Stomach (tissue), 9 donors: Measurements from ENCODE around the gene CFLAR. TPM values are rescaled to one million over a fixed set of nuclear protein-coding genes. Genes with fewer than 3 reads are reported as not detected.

Source experiments
- DNase-seq, 2 donors: peaks; one replicate each; pipeline versions ENCODE4 v3.0.0 to v3.0.0-alpha.2; 2013 to 2019
- H3K27ac ChIP-seq, 5 donors: fragments of 200-600 bp in 4 of 5; sonication (generic) in 4 of 5; one replicate each; pipeline ENCODE4 v1.5.1; 2013 to 2019; ENCODE audit warnings: mild to moderate bottlenecking in 1 of 5, moderate library complexity in 1 of 5
- H3K27me3 ChIP-seq, 3 donors: fragments of 200-600 bp; sonication (generic); one replicate each; pipeline ENCODE4 v1.5.1; 2017 to 2019; ENCODE audit warnings: mixed run types in 1 of 3
- H3K36me3 ChIP-seq, 4 donors: fragments of 200-600 bp; sonication (generic); 1 replicate in 3 of 4; 2 replicates in 1 of 4; pipeline ENCODE4 v1.5.1; 2016 to 2019
- H3K4me1 ChIP-seq, 4 donors: fragments of 200-600 bp; sonication (generic); one replicate each; pipeline ENCODE4 v1.5.1; 2016 to 2019
- H3K4me3 ChIP-seq, 4 donors: fragments of 200-600 bp; sonication (generic) in 3 of 4; one replicate each; pipeline ENCODE4 v1.5.1; 2016 to 2019; ENCODE audit warnings: mild to moderate bottlenecking in 1 of 4
- H3K9me3 ChIP-seq, 4 donors: fragments of 200-600 bp; sonication (generic); one replicate each; pipeline ENCODE4 v1.5.1; 2016 to 2019
- EP300 ChIP-seq: sonication (generic); formaldehyde crosslinking; IDR thresholded peaks from one replicate; pipeline ENCODE4 v1.6.1; 2017; ENCODE audit warnings: antibody characterized with exemption
- POLR2A ChIP-seq, 4 donors: fragments of 450-650 bp; IDR thresholded peaks; one replicate each; pipeline ENCODE4 v1.6.1; 2016; ENCODE audit warnings: antibody characterized with exemption in 4 of 4, control low read depth in 2 of 4, mild to moderate bottlenecking in 1 of 4, moderate library complexity in 1 of 4
- POLR2AphosphoS5 ChIP-seq, 3 donors: sonication (generic); formaldehyde crosslinking; IDR thresholded peaks; one replicate each; pipeline ENCODE4 v1.6.1; 2016; ENCODE audit warnings: antibody characterized with exemption in 3 of 3
- WGBS, 5 donors: extraction: QIAGEN DNeasy Blood & Tissue Kit in 3 of 5; methylation state at CpG; one replicate each; pipeline versions ENCODE4 v1.1.5 to v1.1.7; 2013 to 2018; 5-methylcytosine and 5-hydroxymethylcytosine counted together
- intact Hi-C: fragments of 100-400 bp; cut with DNase I; formaldehyde crosslinking; loops from one replicate; pipeline ENCODE4 v1.15.1; 2023; ENCODE audit warnings: low total_unique reads
- polyA plus RNA-seq, 3 donors: library from polyadenylated mRNA; stranded (reverse); fragments of 200-250 nt; gene quantifications; one replicate each; pipeline ENCODE4 v1.2.3, GENCODE V29; 2013
- total RNA-seq, 5 donors: library from RNA; depleted of rRNA; stranded (reverse); fragments of >200 nt; gene quantifications; one replicate each; pipeline versions ENCODE4 v1.1.0 to v1.2.3, GENCODE V29; 2014 to 2016
- TF ChIP-seq, protein P1 (sequence below), 7 experiments: fragments of 450-650 bp in 4 of 7; fragments of 200-600 bp in 3 of 7; sonication (generic) in 3 of 7; IDR thresholded peaks; one replicate each; pipeline ENCODE4 v1.5.1; 2016 to 2019; ENCODE audit warnings: antibody characterized with exemption in 7 of 7, control low read depth in 2 of 7, mild to moderate bottlenecking in 1 of 7
- donor health status: healthy with polysubstance abuse.
- donor health status: Bipolar disorder and iron deficiency.
- donor health status: healthy.

CFLAR gene
- total and polyA plus RNA-seq, 8 donors: 23.3 to 424 (median 177) TPM

- intact Hi-C loops: no loop called here
- Histone ChIP-seq H3K9me3 (no peaks in the 10 kb centered on the region), H3K36me3 (no peaks in the 10 kb centered on the region), H3K4me1 (peaks cover 33 to 82% (median 55%) of the 10 kb centered on the region in 4 donors), H3K27me3 (no peaks in the 10 kb centered on the region), H3K4me3 (peak overlapping the region; percentile 74 to 99 (median 90)), H3K27ac (peak overlapping the region; percentile 85 to 92 (median 90))
- 0 to 2% (median 1%) methylated on average over 5 of the region's 5 CpGs for WGBS, 5 donors
- TF ChIP-seq POLR2AphosphoS5 (IDR thresholded peaks at IDR 0.05) (no peak), POLR2A (IDR thresholded peaks at IDR 0.05) (peak in 1 of 4 donors; percentile 6), EP300 (no peak)
- TF ChIP-seq, protein P1, sequence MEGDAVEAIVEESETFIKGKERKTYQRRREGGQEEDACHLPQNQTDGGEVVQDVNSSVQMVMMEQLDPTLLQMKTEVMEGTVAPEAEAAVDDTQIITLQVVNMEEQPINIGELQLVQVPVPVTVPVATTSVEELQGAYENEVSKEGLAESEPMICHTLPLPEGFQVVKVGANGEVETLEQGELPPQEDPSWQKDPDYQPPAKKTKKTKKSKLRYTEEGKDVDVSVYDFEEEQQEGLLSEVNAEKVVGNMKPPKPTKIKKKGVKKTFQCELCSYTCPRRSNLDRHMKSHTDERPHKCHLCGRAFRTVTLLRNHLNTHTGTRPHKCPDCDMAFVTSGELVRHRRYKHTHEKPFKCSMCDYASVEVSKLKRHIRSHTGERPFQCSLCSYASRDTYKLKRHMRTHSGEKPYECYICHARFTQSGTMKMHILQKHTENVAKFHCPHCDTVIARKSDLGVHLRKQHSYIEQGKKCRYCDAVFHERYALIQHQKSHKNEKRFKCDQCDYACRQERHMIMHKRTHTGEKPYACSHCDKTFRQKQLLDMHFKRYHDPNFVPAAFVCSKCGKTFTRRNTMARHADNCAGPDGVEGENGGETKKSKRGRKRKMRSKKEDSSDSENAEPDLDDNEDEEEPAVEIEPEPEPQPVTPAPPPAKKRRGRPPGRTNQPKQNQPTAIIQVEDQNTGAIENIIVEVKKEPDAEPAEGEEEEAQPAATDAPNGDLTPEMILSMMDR (IDR thresholded peaks at IDR 0.05): no peak
- DNase-seq: no peak
Observed at GRCh38 chr2:201072201-201072530, 43.8 kb upstream of the CFLAR start.

- Histone ChIP-seq H3K27ac (no peak overlapping the region), H3K4me3 (peak overlapping the region in 2 of 4 donors; percentile 92 to 99), H3K27me3 (no peaks in the 10 kb centered on the region), H3K9me3 (no peaks in the 10 kb centered on the region), H3K4me1 (peaks cover 27 to 73% (median 49%) of the 10 kb centered on the region in 4 donors), H3K36me3 (no peaks in the 10 kb centered on the region)
- intact Hi-C loops: no loop called here
- 68 to 86% (median 71%) methylated on average over 1 of the region's 1 CpG for WGBS, 5 donors
- TF ChIP-seq EP300 (no peak), POLR2AphosphoS5 (IDR thresholded peaks at IDR 0.05) (no peak), POLR2A (IDR thresholded peaks at IDR 0.05) (no peak)
- TF ChIP-seq, protein P1 (IDR thresholded peaks at IDR 0.05): no peak
- DNase-seq: no peak
Observed at GRCh38 chr2:201073071-201073470, 42.9 kb upstream of the CFLAR start.

DNA sequence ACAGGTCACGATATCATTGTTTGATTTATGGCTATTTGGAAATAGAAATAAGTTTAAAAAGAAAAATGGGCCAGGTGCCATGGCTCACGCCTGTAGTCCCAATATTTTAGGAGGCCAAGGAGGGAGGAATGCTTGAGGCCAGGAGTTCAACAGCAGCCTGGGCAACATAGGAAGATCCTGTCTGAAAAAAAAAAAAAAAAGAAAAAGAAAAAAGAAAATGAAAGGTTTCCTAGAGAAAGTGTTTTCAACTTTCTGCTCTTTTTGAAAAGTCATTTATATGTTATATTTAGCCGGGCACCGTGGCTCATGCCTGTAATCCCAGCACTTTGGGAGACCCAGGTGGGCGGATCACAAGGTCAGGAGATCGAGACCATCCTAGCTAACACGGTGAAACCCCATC lies 41.0 kb upstream of the CFLAR start:
- no peak for DNase-seq
- WGBS, 5 donors: 78 to 85% (median 80%) methylated on average over 7 of the region's 7 CpGs
- H3K4me1 ChIP-seq: peaks cover 11 to 54% (median 32%) of the 10 kb centered on the region in 4 donors
- no peaks in the 10 kb centered on the region for H3K9me3 ChIP-seq
- intact Hi-C loops: no loop called here
- no peak overlapping the region for H3K27ac ChIP-seq
- peaks cover 5 to 14% (median 14%) of the 10 kb centered on the region in 4 donors for H3K36me3 ChIP-seq
- no peak overlapping the region for H3K4me3 ChIP-seq
- no peaks in the 10 kb centered on the region for H3K27me3 ChIP-seq
- TF ChIP-seq, protein P1 (IDR thresholded peaks at IDR 0.05): no peak
- TF ChIP-seq POLR2AphosphoS5 (IDR thresholded peaks at IDR 0.05) (no peak), POLR2A (IDR thresholded peaks at IDR 0.05) (no peak), EP300 (no peak)

DNA sequence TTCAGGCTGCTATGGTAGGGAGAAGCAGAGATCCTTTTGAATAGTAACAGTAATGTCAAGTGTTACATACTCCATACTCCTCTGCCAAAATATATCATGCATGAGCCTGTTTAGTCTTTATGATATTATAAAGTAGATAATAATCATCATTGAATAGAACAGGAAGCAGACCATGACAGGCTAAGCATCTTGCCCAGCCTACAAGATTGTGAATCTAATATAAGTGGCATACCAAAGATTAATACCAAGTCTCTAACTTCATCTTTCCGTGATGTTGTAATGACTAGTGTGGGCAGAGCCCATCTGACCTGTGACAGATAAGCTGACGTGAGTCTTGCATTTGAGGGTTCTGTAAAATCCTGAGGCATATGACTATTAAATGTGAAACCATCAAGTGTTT lies 31.1 kb upstream of the CFLAR start:
- Histone ChIP-seq H3K4me3 (no peak overlapping the region), H3K9me3 (no peaks in the 10 kb centered on the region), H3K4me1 (peaks cover 0 to 3% (median 0%) of the 10 kb centered on the region in 4 donors), H3K27ac (no peak overlapping the region), H3K27me3 (no peaks in the 10 kb centered on the region), H3K36me3 (peaks cover 4 to 94% (median 86%) of the 10 kb centered on the region in 4 donors)
- TF ChIP-seq POLR2A (IDR thresholded peaks at IDR 0.05): no peak
- TF ChIP-seq, protein P1 (IDR thresholded peaks at IDR 0.05): no peak
- no peak for TF ChIP-seq POLR2AphosphoS5 (IDR thresholded peaks at IDR 0.05)
- no peak for TF ChIP-seq EP300
- intact Hi-C loops: no loop called here
- peak in 1 of 2 donors; percentile 2 for DNase-seq
- 72 to 83% (median 73%) methylated on average over 2 of the region's 2 CpGs for WGBS, 5 donors
